GM12891 (cell line): ENCODE measurements around the gene ATAD2B.

Source experiments
- POLR2A ChIP-seq: IDR thresholded peaks from 2 replicates; pipeline ENCODE4 v1.6.1; 2011; ENCODE audit warnings: low read depth, low read length, control low read depth
- POLR2AphosphoS5 ChIP-seq: IDR thresholded peaks from 2 replicates; pipeline ENCODE4 v1.6.1; 2011; ENCODE audit warnings: low read depth, low read length, control low read depth
- TAF1 ChIP-seq: IDR thresholded peaks from 2 replicates; pipeline ENCODE4 v1.6.1; 2011; ENCODE audit warnings: low read depth, low read length, control low read depth

DNA sequence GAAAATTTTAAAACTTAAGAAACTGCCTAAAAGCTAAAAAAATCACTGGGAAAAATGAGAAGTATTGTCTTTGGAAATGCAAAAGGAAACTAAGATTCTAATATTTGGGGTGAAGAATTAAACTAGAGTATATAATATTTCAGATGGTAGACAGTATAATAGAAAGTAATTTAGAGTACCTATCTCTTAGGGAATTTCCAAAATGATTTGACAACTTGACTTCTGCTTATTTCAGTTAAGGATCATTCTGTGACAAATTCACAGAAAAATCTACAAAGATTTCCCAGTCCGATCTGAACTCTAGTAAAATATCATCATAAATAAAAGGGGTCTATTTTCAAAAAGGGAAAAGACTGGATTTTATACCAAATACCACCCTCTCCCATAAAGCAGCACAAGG lies 99.6 kb downstream of the ATAD2B start:
- TF ChIP-seq POLR2A = no peak
- no peak for TF ChIP-seq POLR2AphosphoS5
- TF ChIP-seq TAF1 = no peak
